CD4-positive, alpha-beta T cell treated with Interleukin-17A for 1 hour (primary cell): ENCODE data around the gene RPS6KB1.
"Not testable (repeated sequence)": the region's sequence is repeated elsewhere in the genome, so short reads cannot be mapped to it uniquely, and the experiment has no call there.

ENCODE experiments used
- DNase-seq: peaks from one replicate; pipeline ENCODE4 v3.0.0-alpha.2; 2020

Gene RPS6KB1

DNA sequence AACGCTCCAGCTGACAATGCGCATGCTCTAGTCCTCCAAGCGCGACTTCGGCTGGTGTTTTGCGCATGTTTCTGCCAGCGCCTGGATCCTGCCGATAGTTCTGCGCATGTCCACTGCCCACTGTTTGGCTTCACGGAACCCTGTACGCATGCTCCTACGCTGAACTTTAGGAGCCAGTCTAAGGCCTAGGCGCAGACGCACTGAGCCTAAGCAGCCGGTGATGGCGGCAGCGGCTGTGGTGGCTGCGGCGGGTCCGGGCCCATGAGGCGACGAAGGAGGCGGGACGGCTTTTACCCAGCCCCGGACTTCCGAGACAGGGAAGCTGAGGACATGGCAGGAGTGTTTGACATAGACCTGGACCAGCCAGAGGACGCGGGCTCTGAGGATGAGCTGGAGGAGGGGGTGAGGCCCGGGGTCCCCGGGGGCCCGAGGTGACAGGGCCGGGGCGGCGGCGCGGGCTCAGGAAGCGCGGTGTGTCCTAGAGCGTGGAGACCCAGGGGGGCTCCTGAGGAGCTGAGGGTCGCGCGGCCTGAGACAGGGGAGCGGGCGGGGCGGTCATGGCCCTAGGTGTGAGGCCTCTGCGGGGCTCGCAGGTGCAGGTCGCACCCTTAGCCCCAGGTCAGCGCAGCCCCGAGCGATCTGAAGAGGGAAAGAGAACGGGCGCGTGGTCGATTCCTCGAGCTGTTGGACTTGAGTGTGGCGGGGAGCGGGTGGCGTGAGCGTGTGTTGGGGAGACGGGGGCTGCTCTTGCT lies at the start of gene RPS6KB1, which contains the start of gene TUBD1:
Gene RPS6KB1 (plus strand): TSS at position 198 of the 752 bp plus-strand sequence. CDS start 64 bp downstream, at position 262.
Gene TUBD1 (minus strand): TSS at position 20 of the 752 bp plus-strand sequence. CDS start 1,941 bp downstream, outside the sequence.
- peak; percentile 99 for DNase-seq

DNA sequence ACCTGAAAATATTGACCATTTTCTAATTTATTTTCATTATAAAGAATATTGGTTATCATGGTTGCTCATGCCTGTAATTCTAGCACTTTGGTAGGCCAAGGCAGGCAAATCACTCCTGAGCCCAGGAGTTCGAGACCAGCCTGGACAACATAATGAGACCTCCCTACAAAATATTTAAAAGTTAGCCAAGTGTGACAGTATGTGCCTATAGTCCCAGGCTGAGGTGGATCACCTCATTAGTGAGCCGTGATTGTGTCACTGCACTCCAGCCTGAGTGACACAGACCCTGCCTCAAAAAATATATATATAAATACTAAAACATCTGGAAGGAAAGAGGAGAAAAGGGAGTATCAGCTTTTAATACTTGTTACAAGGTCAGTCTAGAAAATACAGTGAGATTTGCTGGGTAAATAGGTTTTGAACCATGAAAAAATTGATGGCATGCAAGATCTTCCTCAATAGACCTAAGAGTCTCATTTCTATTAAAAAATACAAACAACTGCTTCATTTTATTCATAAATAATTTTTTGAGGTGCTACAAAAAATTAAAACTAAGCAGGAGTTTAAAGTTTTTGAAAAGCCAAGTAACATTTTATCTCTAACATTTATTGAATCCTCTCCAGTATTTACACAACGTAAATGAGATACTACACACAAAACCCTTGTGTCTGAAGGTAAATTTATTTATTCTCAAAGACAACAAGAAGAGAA lies 47.9 kb upstream of the RPS6KB1 start:
- no peak for DNase-seq

DNA sequence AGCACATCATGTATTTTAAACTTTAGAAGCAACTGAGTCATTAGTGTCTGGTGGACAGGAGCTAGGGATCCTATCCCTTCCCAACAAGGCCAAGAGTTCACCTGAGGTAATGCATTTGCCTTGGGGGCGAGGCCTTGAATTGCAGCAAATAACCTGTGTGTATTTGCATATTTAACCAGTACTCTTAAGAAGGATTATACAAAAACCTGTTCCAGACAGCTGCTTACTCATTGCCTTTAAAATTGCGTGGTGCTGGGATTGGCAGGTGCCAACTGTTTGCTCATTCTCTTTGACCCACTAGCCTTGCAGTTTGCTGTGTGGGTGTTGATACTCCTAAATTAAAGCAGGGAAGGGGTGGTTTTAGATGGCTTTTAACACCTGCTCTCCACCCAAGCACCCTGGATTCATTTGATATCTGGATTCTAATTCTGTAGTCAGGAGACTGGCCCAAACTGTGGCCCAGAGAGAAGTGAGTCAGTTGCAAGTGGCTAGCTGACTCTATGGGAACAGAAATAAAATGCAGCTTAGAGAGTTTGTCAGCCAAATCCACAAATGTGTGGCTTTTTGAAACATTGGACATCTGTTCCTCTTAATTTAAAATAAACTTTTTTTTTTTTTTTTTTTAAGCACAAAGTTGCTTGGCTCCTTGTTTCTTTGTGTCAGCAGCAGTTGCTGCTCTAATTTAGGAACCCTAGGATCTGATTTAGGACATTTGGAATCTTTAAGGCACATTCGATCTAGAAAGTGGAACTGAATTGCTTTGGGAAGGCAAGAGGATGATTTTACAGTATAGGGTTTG lies 47.1 kb upstream of the RPS6KB1 start:
- DNase-seq = peak; percentile 38

DNA sequence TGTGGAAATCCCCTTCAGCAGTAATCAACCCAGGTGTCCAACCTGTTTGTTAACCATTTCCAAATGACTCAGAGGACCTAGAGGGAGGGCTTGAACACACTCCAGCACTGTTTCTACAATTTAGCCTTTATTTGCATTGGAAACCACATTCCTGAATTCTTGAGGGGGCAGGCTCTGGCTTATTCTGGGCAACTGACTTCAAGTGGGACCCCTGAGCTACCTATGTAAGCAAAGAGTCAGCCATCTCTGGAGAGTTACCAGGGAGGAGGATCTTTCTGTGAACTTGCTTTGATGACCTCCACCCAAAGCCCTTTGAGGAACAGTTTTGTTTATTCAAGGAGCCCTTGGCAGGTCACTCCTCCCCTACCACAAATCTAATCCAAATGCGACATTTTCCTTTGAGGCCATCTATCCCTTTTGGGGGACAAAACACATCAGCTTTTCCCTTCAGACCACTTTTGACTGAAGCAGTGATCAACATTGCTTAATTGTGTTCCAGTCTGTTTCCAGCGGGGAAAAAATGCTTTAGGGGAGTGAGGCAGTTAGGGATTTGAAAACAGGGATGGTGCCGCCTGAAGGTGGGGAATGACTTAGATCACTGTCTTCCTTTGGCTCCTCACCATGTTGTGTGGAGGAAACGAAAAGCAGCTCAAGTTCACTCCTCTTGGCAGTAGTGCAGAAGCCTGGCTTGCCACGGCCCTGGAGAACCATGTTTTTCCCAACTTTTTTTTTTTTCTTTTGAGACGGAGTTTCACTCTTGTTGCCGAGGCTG lies 46.3 kb upstream of the RPS6KB1 start:
- DNase-seq = peak; percentile 73

DNA sequence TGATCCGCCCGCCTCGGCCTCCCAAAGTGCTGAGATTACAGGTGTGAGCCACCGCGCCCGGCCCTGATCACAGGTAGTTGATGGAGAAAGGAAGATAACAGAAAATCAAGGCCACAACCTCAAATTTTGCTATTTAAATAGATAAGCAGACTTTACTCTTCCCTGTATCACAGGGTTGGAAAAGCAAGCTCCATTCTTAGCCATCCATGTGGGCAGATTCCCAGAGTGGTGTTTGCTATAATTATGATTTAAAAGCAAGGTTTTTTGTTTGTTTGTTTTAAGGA lies 44.6 kb upstream of the RPS6KB1 start:
- DNase-seq = no peak

DNA sequence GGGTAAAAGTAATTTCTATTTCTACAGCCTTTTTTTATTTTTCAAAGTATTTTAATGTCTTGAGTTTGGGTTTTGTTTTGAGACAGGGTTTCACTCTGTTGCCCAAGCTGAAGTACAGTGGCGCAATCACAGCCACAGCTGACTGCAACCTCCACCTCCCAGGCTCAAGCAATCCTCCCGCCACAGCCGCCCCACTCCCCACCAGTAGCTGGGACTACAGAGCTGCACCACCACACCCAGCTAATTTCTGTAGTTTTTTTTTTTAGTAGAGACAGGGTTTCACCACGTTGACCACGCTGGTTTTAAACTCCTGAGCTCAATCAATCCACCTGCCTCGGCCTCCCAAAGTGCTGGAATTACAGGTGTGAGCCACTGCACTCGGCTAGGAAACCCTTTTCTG lies 44.1 kb upstream of the RPS6KB1 start:
- peak; percentile 31 for DNase-seq

DNA sequence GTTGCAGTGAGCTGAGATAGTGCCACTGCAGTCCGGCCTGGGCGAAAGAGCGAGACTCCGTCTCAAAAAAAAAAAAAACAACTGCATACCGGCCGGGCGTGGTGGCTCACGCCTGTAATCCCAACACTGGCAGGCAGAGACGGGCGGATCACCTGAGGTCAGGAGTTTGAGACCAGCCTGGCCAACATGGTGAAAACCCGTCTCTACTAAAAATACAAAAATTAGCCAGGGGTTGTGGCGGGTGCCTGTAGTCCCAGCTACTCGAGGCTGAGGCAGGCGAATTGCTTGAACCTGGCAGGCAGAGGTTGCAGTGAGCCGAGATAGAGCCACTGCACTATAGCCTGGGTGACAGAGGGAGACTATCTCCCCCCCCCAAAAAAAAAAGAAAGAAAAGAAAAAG lies 42.6 kb upstream of the RPS6KB1 start:
- DNase-seq = not testable (repeated sequence)

DNA sequence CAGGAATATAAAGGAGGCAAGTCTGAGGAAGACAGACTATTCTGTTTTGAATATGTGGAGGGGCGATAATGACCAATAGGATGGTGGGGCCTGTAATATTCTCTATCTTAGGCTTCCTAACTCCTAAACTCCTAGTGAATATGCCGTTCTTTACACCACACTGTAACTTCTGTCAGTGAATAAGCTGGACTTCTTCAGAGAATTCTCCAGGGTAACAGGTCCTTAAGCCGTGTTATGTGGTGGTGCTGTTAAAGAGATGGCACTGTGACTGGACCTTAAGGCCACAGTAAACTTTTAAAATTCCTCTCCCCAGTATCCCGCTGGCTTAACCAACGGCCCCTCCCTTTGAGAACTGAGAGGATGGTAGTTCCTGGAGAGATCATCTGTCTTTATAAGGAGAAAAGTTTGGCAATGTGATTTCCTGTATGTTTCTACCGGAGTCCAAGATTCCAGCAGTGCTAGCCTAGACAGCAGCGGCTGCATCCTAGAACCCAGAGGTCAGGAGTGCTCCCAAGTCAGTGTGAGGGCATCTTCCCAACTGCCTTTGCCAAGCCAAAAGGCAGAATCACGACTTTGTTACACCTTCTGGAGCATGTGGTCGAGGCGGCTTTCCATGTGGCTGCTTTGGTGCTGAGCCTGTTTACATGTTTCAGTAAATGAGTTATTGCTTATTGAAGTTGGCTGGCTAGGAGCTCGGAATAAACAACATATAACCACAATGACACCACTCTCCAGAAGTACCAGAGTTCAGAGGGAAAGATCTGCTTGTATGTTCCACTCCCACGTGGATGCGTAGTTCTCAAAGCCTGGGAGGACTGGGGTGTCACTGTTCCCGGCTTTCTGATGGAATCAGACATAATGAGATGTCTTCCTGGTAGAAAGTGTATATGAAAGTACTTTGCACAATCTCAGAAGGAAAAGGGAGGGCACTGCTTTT lies 41.2 kb upstream of the RPS6KB1 start:
- DNase-seq = no peak

DNA sequence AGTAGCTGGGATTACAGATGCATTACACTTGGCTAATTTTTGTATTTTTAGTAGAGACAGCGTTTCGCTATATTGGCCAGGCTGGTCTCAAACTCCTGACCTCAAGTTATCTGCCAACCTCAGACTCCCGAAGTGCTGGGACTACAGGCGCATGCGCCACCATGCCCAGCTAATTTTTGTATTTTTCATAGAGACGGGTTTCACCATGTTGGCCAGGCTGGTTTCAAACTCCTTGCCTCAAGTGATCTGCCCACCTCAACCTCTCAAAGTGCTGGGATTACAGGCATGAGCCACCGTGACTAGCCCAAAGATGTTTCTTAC lies 40.1 kb upstream of the RPS6KB1 start:
- not testable (repeated sequence) for DNase-seq

DNA sequence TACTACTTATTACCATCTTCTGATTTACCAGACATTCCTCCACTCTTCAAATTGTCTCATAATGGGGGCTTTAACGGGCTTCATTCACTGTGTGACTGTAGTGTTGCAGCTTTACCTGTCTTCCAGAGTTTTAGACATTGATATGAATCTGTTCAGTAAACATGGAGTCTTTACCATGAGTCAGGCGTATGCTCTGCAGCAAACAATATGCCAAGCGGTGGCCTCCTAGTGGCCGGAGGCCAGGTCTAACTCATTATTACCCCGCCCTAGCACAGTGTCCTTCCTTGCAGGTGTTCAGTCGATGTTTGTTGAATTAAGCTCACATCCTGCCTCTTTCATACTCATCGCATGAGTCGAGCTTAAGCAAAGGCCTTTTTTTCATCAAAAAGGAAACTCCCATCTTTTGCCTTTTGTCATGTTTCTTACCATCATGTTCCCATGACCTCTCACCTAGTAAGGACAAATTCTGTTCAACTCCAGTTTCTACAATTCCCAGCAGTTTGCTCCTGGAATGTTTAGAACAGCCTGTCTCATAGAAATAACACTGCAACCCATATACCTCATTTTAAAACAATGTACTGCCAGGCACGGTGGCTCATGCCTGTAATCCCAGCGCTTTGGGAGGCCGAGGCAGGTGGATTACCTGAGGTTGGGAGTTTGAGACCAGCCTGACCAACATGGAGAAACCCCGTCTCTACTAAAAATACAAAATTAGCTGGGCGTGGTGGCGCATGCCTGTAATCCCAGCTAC lies 39.6 kb upstream of the RPS6KB1 start:
- peak; percentile 75 for DNase-seq

DNA sequence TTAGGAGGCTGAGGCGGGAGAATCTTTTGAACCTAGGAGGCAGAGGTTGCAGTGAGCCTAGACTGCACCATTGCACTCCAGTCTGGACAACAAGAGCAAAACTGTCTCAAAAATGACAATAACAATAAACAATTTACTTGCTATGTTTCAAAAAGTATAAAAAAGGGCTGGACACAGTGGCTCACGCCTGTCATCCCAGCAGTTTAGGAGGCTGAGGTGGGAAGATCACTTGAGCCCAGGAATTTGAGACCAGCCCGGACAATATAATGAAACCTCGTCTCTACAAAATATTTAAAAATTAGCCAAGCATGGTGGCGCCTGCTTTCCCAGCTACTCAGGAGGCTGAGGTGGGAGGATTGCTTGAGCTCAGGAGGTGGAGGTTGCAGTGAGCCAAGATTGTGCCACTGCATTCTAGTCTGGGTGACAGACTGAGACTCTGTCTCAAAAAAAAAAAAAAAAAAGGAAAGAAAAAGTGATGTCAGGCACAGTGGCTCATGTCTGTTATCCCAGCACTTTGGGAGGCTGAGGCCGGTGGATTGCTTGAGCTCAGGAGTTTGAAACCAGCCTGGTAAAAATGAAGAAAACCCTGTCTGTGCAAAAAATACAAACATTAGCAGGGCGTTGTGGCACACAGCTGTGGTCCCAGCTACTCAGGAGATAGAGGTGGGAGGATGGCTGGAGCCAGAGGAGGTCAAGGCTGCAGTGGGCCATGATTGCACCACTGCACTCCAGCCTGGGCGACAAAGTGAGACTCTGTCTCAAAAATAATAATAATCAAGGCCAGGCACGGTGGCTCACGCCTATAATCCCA lies 38.8 kb upstream of the RPS6KB1 start:
- DNase-seq = not testable (repeated sequence)

DNA sequence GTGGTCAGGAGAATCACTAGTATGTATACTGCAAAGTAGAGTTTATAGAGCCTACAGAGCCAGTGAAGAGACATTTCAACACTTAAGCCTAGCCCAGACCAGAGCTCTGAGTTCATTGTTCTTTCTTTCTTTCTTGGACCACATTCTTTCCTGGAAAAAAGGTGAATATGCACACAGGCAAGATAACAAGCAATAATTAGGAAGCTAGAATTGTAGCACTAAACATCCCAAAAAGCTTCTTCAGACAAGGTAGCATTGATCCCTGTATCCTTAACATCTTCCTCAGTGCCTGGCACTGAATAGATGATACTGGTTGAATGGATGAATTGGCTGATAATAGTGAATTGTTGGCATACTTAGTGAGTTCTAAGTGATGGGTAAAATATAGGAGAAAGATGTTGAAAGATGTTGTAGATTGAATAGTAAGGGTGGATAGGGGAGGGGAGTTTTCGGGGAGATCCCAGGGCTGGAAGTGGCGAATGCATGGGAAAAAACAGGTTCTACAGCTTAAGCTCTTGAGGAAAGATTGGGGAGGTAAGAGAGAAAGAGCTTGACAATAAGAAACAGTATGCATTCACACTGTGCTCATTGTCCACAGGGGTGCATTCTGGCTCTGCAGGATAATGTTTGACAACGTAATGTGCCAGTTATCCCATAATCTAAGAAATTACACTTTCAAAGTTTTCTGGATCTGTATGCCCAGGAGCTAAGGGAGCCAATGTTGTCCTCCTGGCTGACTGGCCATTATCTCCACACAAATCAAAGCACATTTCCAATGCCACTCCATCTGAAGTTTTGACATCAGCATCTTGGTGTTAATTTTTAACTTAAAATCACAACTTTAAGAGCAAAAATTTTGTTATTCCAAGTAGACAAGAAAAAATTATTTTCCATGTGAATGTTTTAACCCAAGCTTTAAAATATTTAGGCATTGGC lies 35.8 kb upstream of the RPS6KB1 start:
- no peak for DNase-seq

DNA sequence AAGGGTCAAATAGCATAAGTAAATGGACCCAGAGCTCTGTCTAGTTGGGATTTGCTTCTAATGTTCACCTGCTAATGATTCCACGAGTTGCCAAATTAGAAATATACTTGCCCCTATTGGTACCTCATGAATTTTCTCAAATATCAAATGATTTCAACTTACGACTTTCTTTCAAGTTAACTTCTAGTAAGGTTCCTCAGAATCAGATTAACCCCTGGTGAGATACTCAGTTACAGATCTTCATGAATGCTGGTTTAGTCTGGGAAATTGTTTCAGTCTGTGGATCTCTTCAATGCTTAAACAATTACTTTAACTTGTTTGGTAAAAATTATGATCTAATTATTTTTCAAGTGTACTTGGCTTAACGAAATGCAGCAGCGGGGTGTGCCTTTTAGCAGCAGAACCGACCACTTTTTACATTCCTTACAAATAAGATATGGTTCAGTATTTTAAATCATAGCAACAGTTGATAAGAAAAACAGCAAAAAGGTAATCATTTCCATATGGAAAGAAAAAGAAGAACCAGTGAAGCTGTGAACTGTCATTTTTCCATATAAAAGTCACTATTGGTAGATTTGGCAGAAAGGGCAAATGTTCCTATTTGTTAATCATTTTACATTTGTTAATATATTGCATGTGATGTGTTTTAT lies 34.6 kb upstream of the RPS6KB1 start:
- DNase-seq = no peak

DNA sequence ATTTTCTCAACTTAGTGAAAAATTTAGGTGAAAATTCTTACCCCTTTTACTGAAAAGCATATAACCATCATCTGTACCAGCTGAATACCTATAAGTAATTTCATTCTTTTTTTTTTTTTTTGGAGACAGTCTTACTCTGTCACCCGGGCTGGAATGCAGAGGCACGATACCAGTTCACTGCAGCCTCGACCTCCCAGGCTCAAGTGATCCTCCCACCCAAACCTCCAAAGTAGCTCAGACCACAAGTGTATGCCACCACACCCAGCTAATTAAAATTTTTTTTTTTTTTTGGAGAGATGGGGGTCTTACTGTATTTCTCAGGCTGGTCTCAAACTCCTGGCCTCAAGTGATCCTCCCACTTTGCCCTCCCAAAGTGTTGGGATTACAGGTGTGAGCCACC lies 34.0 kb upstream of the RPS6KB1 start:
- no peak for DNase-seq

DNA sequence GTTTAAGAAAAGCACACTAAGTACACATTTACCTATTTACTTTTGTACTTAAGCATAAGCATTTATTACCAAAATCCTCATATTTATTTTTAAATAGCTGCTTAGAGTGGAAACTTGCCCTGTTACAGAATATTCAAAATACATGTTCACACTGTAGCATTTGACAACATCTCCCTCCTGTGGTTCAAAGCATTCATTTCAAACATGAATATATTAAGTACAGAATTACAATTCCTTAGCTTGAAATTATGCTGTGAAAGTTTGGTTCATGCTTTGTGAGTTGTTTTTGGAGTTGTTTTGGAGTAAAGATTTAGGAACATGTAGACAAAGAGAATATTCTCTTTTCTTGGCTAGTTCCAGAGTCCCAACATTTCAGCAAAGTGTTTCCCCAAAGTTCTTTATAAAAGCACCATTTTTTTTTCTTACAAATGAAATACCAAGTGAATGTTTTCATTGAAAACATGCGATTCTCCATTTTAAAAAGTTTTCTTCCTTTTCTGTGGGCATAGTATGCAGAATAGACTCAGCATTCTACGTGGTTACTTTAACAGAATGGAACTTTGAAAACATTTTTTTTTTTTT lies 33.4 kb upstream of the RPS6KB1 start:
- DNase-seq = peak; percentile 69

DNA sequence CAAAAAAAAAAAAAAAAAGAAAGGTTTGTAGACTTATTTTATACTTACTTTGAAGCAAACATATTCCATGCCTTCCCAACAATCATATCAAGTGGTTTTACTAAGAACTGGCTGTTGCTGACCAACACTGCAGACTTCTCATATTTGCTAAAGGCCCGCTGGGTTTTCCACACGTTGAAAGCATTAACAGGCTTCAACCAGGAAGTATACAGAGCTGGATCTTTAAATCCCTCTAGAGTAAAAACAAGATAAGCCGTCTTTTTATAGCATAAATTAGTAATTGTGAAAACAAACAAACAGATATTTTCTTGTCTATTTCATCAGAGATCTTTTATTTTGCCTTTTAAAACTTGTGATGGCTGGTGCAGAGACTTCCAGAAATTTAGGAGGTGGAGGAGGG lies 29.3 kb upstream of the RPS6KB1 start:
- DNase-seq = no peak

DNA sequence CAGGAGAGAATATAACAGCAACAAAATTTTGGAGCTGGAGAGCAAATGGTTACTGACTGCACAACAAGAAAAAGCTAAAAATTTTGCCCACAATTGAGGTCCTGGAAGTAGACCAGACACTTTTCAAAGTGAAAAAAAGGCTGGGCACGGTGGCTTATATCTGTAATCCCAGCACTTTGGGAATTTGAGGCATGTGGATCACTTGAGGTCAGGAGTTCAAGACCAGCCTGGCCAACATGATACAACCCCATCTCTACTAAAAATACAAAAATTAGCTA lies 23.0 kb upstream of the RPS6KB1 start:
- no peak for DNase-seq

DNA sequence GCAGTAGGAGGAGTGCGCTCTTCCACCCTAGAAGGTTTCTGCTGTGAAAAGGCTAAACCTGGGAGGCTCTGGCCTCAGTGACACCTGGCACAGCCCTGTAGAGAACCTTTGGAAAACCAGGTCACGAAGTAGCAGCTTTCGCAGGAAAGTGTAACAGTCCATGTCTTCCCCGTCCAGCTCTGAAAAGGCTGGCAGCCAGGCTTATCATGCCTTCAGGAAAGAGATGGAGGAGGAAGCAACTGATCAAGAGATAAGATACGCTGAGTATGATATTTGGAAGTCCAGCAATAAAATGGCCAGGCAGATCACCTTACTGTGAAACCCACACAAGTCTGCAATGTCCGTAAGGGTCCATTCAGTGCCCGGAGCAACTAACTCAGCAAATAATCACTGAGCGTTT lies 22.4 kb upstream of the RPS6KB1 start:
- DNase-seq = no peak
